Limb (tissue), 2 donors: ENCODE measurements around the gene PIK3CB.
"Not testable (repeated sequence)": the region's sequence is repeated elsewhere in the genome, so short reads cannot be mapped to it uniquely, and the experiment has no call there.

Experiments
- DNase-seq, 2 donors: peaks; one replicate each; pipeline ENCODE4 v3.0.0-alpha.2; 2016; ENCODE audit errors: extremely low spot score in 2 of 2

PIK3CB gene

DNA sequence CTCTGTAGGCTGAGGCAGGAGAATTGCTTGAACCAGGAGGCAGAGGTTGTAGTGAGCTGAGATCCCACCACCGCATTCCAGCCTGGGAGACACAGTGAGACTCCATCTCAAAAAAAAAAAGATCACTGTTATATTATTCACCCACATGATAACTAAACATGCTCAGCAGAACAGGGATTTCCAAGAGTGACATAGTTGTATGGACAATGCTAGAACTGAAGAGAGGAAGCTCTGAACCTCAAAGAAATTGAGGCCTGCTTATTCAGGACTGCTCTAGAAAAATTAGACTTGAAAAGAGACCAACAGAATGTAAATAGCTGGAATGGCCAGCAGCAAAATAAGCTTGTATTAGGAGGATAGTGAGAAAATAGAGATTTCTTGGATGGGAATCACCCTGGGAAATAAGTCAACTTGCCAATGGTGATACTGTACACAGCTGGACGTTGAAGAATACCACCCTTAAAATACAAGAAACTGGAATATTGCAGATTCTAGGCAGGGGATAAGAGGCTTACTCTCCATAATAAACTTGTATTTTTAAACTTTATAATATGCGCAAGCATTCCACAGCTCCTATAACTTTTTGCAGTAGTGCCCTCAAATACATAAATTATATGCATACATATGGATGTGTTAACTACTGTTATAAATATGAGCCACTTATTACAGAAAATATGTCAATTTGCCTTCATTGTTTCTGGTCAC lies 28.2 kb downstream of the PIK3CB start:
- no peak for DNase-seq

DNA sequence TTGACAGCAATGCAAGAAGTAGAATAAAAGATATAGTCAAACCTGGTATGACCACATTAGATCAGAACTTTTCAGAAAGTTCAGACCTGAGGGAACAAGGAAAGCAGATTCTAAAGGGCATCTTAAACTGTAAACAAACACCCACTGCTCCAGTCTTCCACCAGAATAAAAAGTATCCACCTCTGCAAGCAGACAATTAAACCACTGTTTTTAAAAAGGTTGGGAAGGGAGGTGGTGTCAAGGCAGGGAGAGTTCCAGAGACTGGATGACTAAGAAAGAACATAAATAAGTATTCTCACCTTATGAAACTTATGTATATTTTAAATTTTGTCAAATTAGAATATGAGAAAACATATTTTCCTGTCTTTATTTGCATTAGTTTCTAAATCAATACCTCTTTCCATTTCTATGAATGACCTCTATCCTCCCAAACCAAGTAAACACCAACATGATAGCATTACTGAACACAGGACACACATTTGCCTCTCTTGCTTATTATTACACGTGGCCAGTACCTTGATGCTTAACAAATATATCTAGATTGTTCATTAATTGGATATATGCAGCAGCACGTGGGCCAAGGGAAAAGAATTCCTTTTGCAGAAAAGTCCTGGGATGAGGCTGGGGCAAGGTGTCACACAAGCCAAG lies 31.6 kb downstream of the PIK3CB start:
- no peak for DNase-seq

DNA sequence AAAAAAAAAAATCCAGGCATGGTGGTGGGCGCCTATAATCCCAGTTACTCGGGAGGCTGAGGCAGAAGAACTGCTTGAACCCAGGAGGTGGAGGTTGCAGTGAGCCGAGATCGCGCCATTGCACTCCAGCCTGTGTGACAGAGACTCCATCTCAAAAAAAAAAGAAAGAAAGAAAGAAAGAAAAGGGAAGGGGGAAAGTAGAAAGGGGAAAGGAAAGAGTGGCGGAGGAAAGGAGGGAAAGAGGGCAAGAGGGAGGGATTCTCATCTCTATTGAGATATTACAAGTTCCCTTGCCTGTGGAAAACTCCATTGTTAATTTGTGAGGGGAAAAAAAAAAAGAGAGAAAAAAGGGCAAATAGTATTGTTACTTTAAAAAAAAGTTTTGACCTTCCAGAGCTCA lies 32.5 kb downstream of the PIK3CB start:
- DNase-seq, result not testable (repeated sequence)

DNA sequence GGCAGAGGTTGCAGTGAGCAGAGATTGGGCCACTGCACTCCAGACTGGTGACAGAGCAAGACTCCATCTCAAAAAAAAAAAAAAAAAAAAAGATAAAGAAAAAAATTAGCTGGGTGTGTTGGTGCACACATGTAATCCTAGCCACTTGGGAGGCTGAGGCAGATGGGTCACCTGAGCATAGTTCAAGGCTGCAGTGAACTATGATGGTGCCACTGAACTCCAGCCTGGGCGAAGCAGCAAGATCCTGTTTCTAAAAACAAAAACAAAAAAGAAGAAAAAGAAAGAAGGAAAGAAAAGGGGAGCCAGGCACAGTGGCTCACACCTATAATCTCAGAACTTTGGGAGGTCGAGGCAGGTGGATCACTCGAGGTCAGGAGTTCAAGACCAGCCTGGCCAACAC lies 32.9 kb downstream of the PIK3CB start:
- DNase-seq, result no peak

DNA sequence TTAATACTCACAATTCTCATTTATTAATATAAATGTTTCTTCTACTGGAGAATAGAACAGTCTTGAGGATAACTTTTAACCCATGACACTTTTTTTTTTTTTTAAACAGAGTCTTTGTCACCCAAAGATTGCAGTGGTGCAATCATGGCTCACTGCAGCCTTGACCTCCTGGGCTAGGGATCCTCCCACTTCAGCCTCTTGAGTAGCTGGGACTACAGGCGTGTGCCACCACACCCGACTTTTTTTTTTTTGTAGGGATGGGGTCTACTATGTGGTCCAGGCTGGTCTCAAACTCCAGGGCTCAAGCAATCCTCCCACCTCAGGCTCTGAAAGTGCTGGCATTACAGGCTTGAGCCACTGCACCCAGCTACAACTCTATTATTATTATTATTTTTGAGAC lies 34.5 kb downstream of the PIK3CB start:
- no peak for DNase-seq

DNA sequence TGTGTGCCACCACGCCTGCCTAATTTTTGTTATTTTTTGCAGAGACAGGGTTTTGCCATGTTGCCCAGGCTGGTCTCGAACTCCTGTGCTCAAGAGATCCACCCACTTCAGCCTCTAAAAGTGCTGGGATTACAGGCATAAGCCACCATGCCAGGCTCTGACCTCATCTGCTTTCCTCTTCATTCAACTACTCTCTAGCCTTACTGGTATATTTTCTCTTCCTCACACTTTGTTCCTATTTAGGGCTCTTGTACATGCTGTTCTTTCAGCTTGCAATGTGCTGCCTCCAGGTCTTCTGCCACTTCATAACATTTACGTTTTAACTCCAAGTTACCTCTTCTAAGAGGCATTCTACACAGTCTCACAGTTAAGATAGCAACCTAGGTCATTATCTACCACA lies 34.9 kb downstream of the PIK3CB start:
- no peak for DNase-seq

DNA sequence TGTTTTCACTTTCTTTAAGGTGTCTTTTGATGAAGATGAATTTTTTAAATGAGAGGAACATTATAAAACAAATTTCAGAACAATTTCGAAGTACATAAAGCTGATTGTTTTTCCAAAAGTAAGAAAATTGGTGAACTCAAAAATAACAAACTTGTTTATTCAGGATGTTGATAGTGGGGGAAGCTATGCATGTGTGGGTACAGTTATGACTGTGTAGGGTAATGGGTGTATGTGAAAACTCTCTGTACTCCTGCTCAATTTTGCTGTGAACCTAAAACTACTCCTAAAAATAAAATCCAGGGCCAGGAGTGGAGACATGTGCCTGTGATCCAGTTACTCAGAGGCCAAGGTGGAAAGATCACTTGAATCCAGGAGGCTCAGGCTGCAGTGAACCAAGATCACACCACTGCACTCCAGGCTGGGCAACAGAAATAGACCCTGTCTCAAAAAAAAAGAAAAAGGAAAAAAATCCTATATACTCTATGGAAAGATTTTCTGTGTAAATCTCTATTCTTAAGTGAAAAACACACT lies 37.2 kb downstream of the PIK3CB start:
- DNase-seq, result no peak

DNA sequence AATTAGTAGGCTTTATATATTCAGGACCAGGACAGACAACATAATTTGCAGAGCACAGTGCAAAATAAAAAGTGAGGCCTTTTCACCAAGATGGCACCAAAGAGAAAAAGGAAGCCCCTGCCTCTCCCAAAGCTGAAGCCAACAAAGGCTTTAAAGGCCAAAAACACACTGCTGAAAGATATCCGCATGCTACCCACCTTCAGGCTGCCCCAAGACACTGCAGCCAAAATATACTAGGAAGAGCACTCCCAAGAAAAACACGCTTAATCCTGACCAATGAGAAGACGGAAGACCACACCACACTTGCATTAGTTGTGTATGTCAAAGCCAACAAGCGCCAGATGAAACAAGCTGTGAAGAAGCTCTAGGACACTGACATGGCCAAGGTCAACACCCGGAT lies 38.0 kb downstream of the PIK3CB start:
- DNase-seq, result no peak

DNA sequence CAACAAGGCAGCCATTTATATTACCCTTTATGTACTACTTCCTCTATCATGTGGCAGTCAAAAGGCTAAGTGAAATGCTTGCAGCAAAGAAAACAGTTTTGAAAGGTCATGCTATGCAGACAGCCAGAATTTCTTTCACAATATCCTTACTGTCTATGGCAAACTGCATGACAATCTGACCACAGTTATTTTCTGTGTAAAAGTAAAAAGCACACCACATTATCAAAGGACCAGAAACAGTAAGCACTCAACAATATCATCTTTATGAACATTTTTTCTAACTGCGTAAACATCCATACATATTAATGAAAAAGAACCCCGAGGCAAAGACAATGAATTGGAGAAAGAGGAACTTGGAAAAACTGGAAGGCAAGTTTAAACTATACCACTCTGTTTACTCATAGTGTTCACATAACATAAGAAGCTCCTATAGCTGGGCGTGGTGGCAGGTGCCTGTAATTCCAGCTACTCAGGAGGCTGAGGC lies 47.9 kb downstream of the PIK3CB start:
- DNase-seq, result no peak

DNA sequence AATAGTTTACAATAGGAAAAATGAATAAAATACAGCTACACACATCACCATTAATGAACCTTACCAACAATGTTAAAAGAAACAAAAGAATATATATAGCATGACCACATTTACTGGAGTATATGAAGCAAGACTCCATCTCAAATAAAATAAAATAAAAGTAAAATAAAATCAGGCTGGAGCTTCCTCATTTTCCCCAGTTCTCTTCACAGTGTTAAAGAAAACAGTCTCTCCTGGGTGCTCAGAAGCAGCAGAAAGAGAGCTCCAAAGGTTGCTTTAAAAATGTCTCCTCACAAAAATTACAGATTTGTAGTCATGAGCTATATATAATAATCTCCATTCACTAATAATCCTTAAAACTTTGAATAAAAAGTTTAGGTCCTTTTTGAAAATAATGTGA lies 48.8 kb downstream of the PIK3CB start:
- DNase-seq, result no peak

DNA sequence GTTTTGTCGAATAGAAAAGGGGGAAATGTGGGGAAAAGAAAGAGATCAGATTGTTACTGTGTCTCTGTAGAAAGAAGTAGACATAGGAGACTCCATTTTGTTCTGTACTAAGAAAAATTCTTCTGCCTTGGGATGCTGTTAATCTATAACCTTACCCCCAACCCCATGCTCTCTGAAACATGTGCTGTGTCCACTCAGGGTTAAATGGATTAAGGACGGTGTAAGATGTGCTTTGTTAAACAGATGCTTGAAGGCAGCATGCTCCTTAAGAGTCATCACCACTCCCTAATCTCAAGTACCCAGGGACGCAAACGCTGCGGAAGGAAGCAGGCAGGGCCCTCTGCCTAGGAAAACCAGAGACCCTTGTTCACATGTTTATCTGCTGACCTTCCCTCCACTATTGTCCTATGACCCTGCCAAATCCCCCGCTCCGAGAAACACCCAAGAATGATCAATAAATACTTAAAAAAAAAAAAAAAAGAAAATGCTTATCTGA lies 49.3 kb downstream of the PIK3CB start:
- not testable (repeated sequence) for DNase-seq

DNA sequence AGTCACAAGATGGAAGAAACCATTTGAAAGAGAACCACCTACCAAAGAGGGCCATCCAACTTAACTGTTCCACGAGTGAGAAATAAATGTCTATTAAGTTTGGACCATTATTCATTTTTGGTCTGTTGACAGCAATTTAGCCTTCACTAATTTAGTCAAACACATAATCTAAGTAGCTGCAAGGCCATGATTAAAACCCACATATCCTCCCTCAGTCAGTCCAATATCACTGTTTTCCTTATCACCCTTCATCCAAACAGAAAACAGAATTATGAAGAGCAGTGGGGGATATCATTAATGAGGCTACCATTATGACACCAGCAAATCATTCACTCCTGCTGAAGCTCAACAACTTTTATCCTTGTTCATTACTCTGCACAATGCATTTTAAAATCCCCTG lies 52.0 kb downstream of the PIK3CB start:
- DNase-seq, result no peak

DNA sequence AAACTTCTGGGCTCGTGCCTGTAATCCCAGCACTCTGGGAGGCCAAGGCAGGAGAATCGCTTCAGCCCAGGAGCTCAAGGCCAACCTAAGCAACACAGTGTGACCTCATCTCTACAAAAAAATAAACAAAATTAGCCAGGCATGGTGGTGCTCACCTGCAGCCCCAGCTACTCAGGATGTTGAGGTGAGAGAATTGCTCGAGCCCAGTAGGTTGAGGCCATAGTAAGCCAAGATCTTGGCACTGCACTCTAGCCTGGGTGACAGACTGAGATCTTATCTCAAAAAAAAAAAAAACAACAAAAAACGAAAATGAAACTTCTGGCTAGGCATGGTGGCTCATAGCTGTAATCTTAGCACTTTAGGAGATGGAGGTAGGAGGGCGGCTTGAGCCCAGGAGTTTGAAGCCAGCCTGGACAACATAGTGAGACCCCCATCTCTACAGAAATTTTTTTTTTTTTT lies 53.7 kb downstream of the PIK3CB start:
- DNase-seq, result no peak

DNA sequence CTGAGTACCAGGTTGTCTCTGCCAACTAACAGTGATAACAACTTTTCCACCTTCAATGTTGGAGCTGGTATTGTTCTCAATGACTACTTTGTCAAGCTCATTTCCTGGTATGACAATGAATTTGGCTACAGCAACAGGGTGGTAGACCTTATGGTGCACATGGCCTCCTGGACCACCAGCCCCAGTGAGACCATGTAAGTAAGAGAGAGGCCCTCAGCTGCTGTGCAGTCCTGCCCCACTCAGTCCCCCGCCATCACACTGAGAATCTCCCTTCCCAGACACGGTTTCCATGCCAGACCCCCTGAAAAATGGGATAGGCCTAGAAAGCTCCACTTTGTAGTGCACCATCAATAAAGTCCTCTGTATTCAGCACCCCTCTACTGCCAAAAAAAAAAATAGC lies 56.1 kb downstream of the PIK3CB start:
- DNase-seq, result no peak

DNA sequence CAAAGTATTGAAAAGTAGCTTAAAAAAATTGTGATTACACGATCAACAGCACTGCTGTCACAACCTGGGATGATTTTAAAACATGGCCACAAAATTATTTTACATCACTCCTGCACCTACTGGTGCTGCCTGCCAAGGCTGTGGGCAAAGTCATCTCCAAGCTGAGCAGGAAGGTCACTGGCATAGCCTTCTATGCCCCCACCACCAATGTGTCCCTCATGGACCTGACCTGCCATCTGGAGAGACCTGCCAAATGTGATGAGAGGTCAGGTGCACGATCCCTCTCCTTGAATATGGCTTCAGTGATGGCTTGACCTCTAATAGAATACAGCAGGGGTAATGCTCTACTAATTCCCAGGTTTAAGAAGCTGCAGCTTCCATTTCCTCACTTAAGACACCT lies 57.8 kb downstream of the PIK3CB start:
- DNase-seq, result no peak

DNA sequence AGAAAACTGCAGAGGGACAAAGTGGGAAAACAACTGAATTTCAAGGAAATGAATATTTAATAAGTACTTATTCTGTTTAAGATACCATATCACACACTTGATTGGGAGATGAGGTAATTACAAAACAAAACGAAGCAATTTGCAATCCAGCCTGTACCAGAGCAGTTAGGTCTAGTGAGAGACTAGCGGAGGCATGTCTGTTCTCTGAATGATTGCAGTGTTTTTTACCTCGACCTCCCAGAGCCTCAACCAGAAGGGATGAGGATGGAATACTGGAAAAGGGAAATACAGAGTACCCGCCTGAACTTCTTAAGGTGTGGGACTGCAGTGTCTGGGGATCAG lies 59.5 kb downstream of the PIK3CB start:
- no peak for DNase-seq

DNA sequence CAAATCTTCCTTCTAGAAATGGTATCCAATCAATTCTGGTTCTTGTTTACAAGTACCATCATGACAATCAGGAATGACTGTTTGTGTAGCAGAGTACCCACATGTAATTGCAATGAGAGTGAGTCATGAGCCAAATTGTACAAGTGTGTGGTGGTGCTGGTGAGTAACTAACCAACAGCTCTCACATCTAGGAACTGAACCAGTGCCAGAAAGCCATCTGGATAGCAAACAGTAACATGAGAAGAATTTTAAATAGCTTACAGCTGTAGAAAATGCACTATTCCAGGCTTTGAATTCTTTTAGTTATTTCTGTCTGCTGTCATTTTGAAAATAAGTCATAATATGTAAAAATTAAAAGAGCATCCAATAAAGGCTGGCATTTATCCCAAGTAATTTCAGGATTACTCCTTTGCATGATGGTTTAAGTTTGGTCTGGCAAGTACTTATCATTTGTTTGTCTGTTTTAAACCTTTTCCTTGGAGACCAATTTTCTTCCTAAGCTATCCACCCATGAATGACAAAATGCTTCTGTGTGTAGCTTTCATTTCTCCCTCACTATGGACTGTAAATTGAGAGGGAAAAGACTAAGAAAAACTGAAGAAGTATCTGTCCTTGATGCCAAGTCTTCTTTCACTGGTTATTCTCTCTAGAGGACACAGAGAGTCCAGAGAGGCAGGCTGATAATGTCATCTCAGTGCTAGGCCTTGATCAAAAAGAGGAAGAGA lies 60.0 kb downstream of the PIK3CB start:
- DNase-seq, result peak; percentile 51 to 91

DNA sequence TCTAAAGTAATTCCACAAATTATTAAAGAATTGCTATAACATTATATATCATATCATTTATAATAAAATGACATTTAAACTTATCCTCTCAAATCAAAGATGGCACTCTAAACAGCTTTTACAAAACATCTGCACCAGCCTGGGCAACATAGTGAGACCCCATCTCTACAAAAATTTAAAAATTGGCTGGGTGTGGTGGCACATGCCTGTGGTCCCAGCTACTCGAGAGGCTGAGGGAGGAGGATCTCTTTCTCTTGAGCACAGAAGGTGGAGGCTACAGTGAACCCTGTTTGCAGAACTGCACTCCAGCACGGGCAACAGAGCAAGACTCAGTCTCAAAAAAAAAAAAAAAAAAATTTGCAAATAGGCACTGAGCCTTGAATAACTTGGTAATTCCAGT lies 63.1 kb downstream of the PIK3CB start:
- DNase-seq, result no peak

DNA sequence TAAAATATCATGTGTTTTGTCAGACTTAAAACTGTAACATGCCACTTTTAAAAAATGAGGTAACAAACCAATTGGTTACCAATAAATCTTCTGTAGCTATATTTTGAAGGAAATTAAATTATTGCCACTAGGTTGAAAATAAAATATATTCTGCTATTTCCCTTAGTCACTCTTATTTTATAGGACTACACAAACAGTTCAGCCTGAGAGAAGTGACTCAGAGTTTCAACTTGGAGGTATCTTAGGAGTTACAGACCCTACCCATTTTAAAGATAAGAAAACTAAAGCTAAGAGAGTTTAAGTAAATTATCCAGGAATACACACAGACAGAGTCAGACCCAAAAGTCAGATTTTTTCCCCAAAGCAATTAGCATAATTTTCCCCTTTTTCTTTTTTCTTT lies 65.1 kb downstream of the PIK3CB start:
- DNase-seq, result no peak

DNA sequence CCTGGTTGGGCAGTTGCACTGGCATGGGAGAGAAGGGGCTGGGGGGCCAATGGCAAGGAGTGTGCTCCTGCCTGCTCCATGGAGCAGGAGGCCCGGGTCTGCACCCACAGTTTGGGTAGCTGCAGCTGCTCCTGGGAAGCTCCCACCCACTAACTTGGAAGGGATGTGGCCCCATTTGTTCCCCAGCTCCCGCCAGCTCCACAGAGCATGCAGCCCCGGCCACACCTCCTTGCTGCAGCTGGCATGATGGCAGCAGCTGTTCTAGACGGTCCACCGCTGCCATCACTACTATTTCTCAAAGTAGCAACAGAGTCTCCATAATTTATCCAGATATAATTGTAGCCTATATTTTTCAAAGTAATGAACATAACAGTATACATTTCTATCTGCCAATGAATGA lies 65.8 kb downstream of the PIK3CB start:
- peak; percentile 7 to 32 for DNase-seq

DNA sequence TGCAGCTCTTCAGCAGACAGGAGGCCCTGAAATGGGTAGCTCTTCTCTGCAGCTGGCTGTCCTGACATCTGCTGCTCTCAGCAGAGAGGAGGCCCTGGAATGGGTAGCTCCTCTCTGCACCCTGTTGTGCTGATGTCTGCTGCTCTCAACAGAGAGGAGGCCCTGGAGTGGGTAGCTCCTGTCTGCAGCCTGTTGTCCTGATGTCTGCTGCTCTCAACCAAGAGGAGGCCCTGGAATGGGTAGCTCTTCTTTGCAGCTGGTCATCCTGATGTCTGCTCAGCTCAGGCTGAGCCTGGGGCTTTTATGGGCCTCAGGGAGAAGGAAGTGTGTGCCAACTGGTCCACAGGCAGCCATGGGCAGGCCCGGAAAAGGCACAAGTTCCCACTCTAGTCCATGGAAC lies 66.6 kb downstream of the PIK3CB start:
- DNase-seq, result no peak

DNA sequence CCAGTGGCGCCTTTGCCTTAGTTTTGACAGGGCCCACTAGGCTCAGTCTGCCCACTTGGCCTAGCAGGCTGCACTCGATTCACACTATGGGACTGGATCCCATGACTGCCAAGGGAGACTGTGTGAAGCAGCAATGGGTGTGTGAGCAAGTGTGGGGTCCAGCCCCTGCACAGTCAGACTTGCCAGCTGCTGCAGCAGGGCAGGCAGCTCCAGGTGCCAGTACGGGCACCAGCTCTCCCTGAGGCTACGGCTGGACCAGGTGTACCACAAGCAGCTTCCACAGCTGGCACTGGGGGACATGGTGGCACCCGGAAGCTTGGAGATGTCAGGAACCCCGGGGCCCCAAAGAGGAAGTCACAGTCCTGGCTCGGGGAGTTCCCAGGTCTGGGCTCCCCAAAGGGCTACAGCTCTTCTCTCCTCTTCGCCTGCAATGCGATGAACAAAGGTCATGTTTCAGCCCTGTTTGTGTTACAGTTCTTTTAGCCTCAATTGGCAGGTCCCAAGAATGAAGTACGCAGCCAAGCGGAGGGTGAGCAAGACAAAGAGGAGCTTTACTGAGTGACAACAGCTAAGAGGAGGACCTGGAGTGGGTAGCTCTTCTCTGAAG lies 67.1 kb downstream of the PIK3CB start:
- no peak for DNase-seq
